D721Med (cell line): ENCODE data around the gene PPCDC.

Experiments
- DNase-seq: peaks from one replicate; pipeline ENCODE4 v3.0.0; 2011; ENCODE audit warnings: low spot score; ENCODE audit not compliant: insufficient read length
- FAIRE-seq: peaks from 2 replicates; lab custom pipeline; 2011; peaks lifted over from hg19 to GRCh38; lab: Jason Lieb, UNC
- TF ChIP-seq, protein P1 (sequence below): IDR thresholded peaks from 2 replicates; pipeline ENCODE4 v1.5.1; 2012; ENCODE audit warnings: mild to moderate bottlenecking, control low read depth; ENCODE audit not compliant: insufficient read depth; ENCODE audit errors: missing control alignments

Gene PPCDC

DNA sequence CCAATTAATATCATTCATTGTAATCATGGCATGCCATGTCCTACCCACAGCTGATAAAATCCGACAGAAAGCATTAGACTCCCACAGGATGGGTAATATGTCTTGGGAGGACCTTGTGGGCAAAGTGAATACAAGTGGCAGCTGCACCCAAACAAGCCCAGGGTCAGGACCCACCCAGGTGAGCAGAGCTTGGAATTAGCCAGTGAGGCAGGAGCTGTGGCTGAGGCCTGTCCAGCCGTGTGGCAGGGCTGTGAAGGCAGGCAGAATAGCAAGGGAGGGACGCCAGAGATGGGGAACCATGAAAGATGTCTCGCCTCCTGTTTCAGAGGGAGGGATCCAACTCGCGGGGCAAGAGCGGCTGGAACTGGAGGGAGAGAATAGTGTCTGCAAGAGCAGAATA is 74.5 kb downstream of the PPCDC start:
- no peak for DNase-seq
- FAIRE-seq = no peak
- TF ChIP-seq, protein P1, sequence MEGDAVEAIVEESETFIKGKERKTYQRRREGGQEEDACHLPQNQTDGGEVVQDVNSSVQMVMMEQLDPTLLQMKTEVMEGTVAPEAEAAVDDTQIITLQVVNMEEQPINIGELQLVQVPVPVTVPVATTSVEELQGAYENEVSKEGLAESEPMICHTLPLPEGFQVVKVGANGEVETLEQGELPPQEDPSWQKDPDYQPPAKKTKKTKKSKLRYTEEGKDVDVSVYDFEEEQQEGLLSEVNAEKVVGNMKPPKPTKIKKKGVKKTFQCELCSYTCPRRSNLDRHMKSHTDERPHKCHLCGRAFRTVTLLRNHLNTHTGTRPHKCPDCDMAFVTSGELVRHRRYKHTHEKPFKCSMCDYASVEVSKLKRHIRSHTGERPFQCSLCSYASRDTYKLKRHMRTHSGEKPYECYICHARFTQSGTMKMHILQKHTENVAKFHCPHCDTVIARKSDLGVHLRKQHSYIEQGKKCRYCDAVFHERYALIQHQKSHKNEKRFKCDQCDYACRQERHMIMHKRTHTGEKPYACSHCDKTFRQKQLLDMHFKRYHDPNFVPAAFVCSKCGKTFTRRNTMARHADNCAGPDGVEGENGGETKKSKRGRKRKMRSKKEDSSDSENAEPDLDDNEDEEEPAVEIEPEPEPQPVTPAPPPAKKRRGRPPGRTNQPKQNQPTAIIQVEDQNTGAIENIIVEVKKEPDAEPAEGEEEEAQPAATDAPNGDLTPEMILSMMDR = no peak

DNA sequence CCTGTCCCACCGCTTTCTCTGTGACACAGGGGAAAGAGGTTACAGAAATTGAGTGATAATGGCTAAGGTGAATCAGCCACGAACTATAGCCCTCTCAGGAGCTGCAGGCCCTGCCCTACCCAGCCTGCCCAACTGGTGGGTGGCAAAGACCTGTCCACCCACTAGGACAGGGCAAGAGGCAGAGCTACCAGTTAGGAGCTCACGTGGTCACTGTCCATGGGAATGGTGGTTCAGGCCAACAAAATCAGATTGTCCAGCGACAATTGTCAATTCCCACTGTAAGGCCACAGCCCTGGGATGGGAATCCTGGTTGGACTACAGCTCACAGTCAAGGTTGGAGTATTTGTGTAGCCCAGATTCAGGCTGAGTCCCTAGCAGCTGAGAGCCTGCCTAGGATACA is 75.0 kb downstream of the PPCDC start:
- TF ChIP-seq, protein P1 = no peak
- no peak for FAIRE-seq

More for the DNA sequence above, 75.0 kb downstream of the PPCDC start:
- DNase-seq = no peak
